SU-DHL-6 (cell line): ENCODE data around the gene SFI1.

Experiments used
- EZH2phosphoT487 ChIP-seq: fragments of 200-600 bp; sonication (generic), shearing (Covaris generic); conservative IDR thresholded peaks from 2 replicates; pipeline ENCODE4 v1.6.1; 2018; ENCODE audit warnings: mild to moderate bottlenecking, antibody characterized with exemption, low read length, moderate library complexity, mixed read lengths
- TF ChIP-seq, protein P1 (sequence below): fragments of 200-600 bp; sonication (generic); IDR thresholded peaks from one replicate; pipeline ENCODE4 v1.5.1; 2017; ENCODE audit warnings: antibody characterized with exemption, mild to moderate bottlenecking, low read length, moderate library complexity; ENCODE audit not compliant: insufficient read depth, poor library complexity, severe bottlenecking

GRCh38 chr22:31451709-31452571 is 44.4 kb upstream of the SFI1 start:
- TF ChIP-seq, protein P1, sequence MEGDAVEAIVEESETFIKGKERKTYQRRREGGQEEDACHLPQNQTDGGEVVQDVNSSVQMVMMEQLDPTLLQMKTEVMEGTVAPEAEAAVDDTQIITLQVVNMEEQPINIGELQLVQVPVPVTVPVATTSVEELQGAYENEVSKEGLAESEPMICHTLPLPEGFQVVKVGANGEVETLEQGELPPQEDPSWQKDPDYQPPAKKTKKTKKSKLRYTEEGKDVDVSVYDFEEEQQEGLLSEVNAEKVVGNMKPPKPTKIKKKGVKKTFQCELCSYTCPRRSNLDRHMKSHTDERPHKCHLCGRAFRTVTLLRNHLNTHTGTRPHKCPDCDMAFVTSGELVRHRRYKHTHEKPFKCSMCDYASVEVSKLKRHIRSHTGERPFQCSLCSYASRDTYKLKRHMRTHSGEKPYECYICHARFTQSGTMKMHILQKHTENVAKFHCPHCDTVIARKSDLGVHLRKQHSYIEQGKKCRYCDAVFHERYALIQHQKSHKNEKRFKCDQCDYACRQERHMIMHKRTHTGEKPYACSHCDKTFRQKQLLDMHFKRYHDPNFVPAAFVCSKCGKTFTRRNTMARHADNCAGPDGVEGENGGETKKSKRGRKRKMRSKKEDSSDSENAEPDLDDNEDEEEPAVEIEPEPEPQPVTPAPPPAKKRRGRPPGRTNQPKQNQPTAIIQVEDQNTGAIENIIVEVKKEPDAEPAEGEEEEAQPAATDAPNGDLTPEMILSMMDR, result peak; percentile 72
- TF ChIP-seq EZH2phosphoT487, result no peak
